HEK293 (cell line): ENCODE data around the gene MMP23B.
A peak's percentile ranks its signal among the peaks of the same experiment; 100 is the strongest.

Experiments
- CTCF ChIA-PET: fragments of 350-600 bp; formaldehyde crosslinking; extraction: SDS; loops from one replicate; lab custom pipeline; 2021; ENCODE audit warnings: antibody characterized with exemption; lab: Yijun Ruan, JAX
- POLR2A ChIA-PET: fragments of 300-600 bp; formaldehyde crosslinking; extraction: SDS; loops from one replicate; lab custom pipeline; 2020; ENCODE audit warnings: antibody characterized with exemption, inconsistent platforms; lab: Yijun Ruan, JAX
- H3K27ac ChIP-seq: fragments of 200-500 bp; sonication (Bioruptor generic); 2 replicates; pipeline ENCODE4 v1.5.1; 2014; ENCODE audit warnings: low read depth, low read length, control low read depth, inconsistent platforms; ENCODE audit errors: extremely low read depth
- H3K36me3 ChIP-seq, 2 experiments: fragments of 200-500 bp in 1 of 2; sonication (Bioruptor generic) in 1 of 2; 1 replicate in 1 of 2; 2 replicates in 1 of 2; pipeline ENCODE4 v1.5.1; 2014 to 2017; ENCODE audit warnings: inconsistent platforms in 2 of 2, low read length in 2 of 2; ENCODE audit not compliant: control insufficient read depth in 2 of 2, insufficient read depth in 1 of 2
- H3K4me1 ChIP-seq: fragments of 200-500 bp; sonication (Bioruptor generic); 2 replicates; pipeline ENCODE4 v1.5.1; 2014; ENCODE audit warnings: mild to moderate bottlenecking, low read length, inconsistent platforms; ENCODE audit not compliant: control insufficient read depth, insufficient read depth
- H3K4me3 ChIP-seq: 2 replicates; pipeline ENCODE4 v1.5.1; 2011; ENCODE audit warnings: low read depth, mild to moderate bottlenecking, control low read depth, low read length, moderate library complexity
- H3K9me3 ChIP-seq: fragments of 200-500 bp; sonication (Bioruptor generic); 2 replicates; pipeline ENCODE4 v1.5.1; 2014; ENCODE audit warnings: low read depth, low read length, inconsistent platforms; ENCODE audit not compliant: control insufficient read depth, insufficient read depth
- GLIS1 ChIP-seq: fragments of 450-650 bp; formaldehyde crosslinking; IDR thresholded peaks from 2 replicates; pipeline ENCODE4 v1.5.1; 2016; ENCODE audit warnings: missing biosample characterization, missing genetic modification characterization
- SP3 ChIP-seq: fragments of 450-650 bp; formaldehyde crosslinking; IDR thresholded peaks from 2 replicates; pipeline ENCODE4 v1.5.1; 2016; ENCODE audit warnings: missing biosample characterization, missing genetic modification characterization
- ZBTB10 ChIP-seq: fragments of 450-650 bp; formaldehyde crosslinking; IDR thresholded peaks from 2 replicates; pipeline ENCODE4 v1.5.1; 2016; ENCODE audit warnings: missing biosample characterization, missing genetic modification characterization
- ZBTB17 ChIP-seq: fragments of 450-650 bp; formaldehyde crosslinking; IDR thresholded peaks from 2 replicates; pipeline ENCODE4 v1.5.1; 2016; ENCODE audit warnings: missing biosample characterization, missing genetic modification characterization
- ZBTB49 ChIP-seq: fragments of 450-650 bp; formaldehyde crosslinking; IDR thresholded peaks from 2 replicates; pipeline ENCODE4 v1.5.1; 2016; ENCODE audit warnings: missing biosample characterization, missing genetic modification characterization, low read depth
- ZFHX2 ChIP-seq: fragments of 450-650 bp; formaldehyde crosslinking; conservative IDR thresholded peaks from 2 replicates; pipeline ENCODE4 v1.5.1; 2016; ENCODE audit warnings: missing biosample characterization, missing genetic modification characterization
- ZNF10 ChIP-seq: fragments of 450-650 bp; formaldehyde crosslinking; IDR thresholded peaks from 2 replicates; pipeline ENCODE4 v1.5.1; 2017; ENCODE audit warnings: missing biosample characterization, missing genetic modification characterization
- ZNF114 ChIP-seq: fragments of 450-650 bp; formaldehyde crosslinking; IDR thresholded peaks from 2 replicates; pipeline ENCODE4 v1.5.0; 2017; ENCODE audit warnings: missing biosample characterization, missing genetic modification characterization
- ZNF121 ChIP-seq: fragments of 450-650 bp; formaldehyde crosslinking; IDR thresholded peaks from 2 replicates; pipeline ENCODE4 v1.5.1; 2016; ENCODE audit warnings: missing biosample characterization, missing genetic modification characterization
- ZNF214 ChIP-seq: fragments of 450-650 bp; formaldehyde crosslinking; IDR thresholded peaks from 2 replicates; pipeline ENCODE4 v1.5.1; 2017; ENCODE audit warnings: missing biosample characterization, mild to moderate bottlenecking, missing genetic modification characterization, borderline replicate concordance
- ZNF23 ChIP-seq: fragments of 450-650 bp; formaldehyde crosslinking; IDR thresholded peaks from 2 replicates; pipeline ENCODE4 v1.5.1; 2016; ENCODE audit warnings: missing biosample characterization, missing genetic modification characterization, borderline replicate concordance
- ZNF311 ChIP-seq: fragments of 450-650 bp; formaldehyde crosslinking; IDR thresholded peaks from 2 replicates; pipeline ENCODE4 v1.5.1; 2017; ENCODE audit warnings: missing biosample characterization, missing genetic modification characterization, borderline replicate concordance
- ZNF350 ChIP-seq: fragments of 450-650 bp; formaldehyde crosslinking; IDR thresholded peaks from 2 replicates; pipeline ENCODE4 v1.5.0; 2017; ENCODE audit warnings: missing biosample characterization, mild to moderate bottlenecking, missing genetic modification characterization
- ZNF416 ChIP-seq: fragments of 450-650 bp; formaldehyde crosslinking; IDR thresholded peaks from 2 replicates; pipeline ENCODE4 v1.5.1; 2016; ENCODE audit warnings: missing biosample characterization, missing genetic modification characterization
- ZNF449 ChIP-seq: fragments of 450-650 bp; formaldehyde crosslinking; IDR thresholded peaks from 2 replicates; pipeline ENCODE4 v1.5.1; 2017; ENCODE audit warnings: missing biosample characterization, mild to moderate bottlenecking, missing genetic modification characterization, moderate library complexity
- ZNF747 ChIP-seq: fragments of 450-650 bp; formaldehyde crosslinking; IDR thresholded peaks from 2 replicates; pipeline ENCODE4 v1.5.1; 2016; ENCODE audit warnings: missing biosample characterization, missing genetic modification characterization
- ZSCAN16 ChIP-seq: fragments of 450-650 bp; formaldehyde crosslinking; IDR thresholded peaks from 2 replicates; pipeline ENCODE4 v1.5.1; 2016; ENCODE audit warnings: missing biosample characterization, missing genetic modification characterization
- ZSCAN4 ChIP-seq: fragments of 450-650 bp; formaldehyde crosslinking; IDR thresholded peaks from 2 replicates; pipeline ENCODE4 v1.5.1; 2017; ENCODE audit warnings: missing biosample characterization, missing genetic modification characterization
- TF ChIP-seq, protein P1 (sequence below): fragments of 450-650 bp; formaldehyde crosslinking; IDR thresholded peaks from 2 replicates; pipeline ENCODE4 v1.5.1; 2016; ENCODE audit warnings: missing biosample characterization, missing genetic modification characterization, borderline replicate concordance
- TF ChIP-seq, protein P2 (sequence below): fragments of 450-650 bp; formaldehyde crosslinking; IDR thresholded peaks from 2 replicates; pipeline ENCODE4 v1.5.1; 2017; ENCODE audit warnings: missing biosample characterization, missing genetic modification characterization

The MMP23B gene

DNA sequence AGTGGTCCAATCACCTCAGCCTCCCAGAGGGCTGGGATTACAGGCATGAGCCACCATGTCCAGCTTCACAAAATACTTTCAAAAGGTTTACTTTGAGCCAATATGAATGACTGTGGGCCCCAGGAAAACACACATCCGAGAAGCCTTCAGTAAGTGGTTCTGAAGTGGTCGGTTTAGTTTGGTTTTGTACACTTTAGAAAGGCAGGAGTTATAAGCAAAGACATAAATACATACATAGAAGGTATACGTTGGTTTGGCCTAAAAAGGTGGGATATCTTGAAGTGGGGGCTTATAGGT is 19.9 kb upstream of the MMP23B start (continued):
- TF ChIP-seq ZBTB49 (tag by site-specific recombination) = no peak
- no peak for TF ChIP-seq SP3 (tag by site-specific recombination)
- TF ChIP-seq ZFHX2 = no peak

GRCh38 chr1:1613509-1614082 is 18.4 kb upstream of the MMP23B start:
- ChIA-PET CTCF (no interaction called here), POLR2A (interaction anchor here (0.6 to 3.5 kb wide), 5 partner anchors 11 to 268 kb away, joined by 3 to 17 read pairs (median 6); no protein-coding TSS in a partner anchor)
- Histone ChIP-seq H3K4me3 (no peak overlapping the region), H3K36me3 (peaks cover 0 to 20% of the 10 kb centered on the region in 2 experiments; a peak in 1 of 3 replicates), H3K27ac (no peak overlapping the region), H3K4me1 (0 out of 2 replicates have a peak, but pooled peaks cover 3% of the 10 kb centered on the region), H3K9me3 (no peaks in the 10 kb centered on the region)
- TF ChIP-seq, protein P1, sequence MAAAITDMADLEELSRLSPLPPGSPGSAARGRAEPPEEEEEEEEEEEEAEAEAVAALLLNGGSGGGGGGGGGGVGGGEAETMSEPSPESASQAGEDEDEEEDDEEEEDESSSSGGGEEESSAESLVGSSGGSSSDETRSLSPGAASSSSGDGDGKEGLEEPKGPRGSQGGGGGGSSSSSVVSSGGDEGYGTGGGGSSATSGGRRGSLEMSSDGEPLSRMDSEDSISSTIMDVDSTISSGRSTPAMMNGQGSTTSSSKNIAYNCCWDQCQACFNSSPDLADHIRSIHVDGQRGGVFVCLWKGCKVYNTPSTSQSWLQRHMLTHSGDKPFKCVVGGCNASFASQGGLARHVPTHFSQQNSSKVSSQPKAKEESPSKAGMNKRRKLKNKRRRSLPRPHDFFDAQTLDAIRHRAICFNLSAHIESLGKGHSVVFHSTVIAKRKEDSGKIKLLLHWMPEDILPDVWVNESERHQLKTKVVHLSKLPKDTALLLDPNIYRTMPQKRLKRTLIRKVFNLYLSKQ (tag by site-specific recombination) = no peak
- TF ChIP-seq ZNF23 (tag by site-specific recombination) (no peak), ZNF311 (tag by site-specific recombination) (no peak), ZSCAN16 (tag by site-specific recombination) (no peak), ZNF121 (tag by site-specific recombination) (0 out of 2 replicates have a peak, but pooled peaks have one; percentile 20)

- ChIA-PET CTCF (interaction anchor here (0.6 to 0.9 kb wide), 3 partner anchors 215 to 591 kb away, joined by 3 to 4 read pairs (median 3); partner anchors contain the start of gene CCNL2), POLR2A (interaction anchor here (0.6 to 3.5 kb wide), 6 partner anchors 12 to 777 kb away, joined by 3 to 17 read pairs (median 5); partner anchors contain the start of genes MORN1 and RER1)
- Histone ChIP-seq H3K4me3 (peak overlapping the region; percentile 100), H3K36me3 (peaks cover 0 to 27% of the 10 kb centered on the region in 2 experiments; a peak in 1 of 3 replicates), H3K9me3 (no peaks in the 10 kb centered on the region), H3K4me1 (0 out of 2 replicates have a peak, but pooled peaks cover 3% of the 10 kb centered on the region), H3K27ac (peak overlapping the region; percentile 40; the same call in 1 of the 2 replicates)
- TF ChIP-seq ZNF114 (tag by site-specific recombination) (no peak), ZSCAN4 (tag by site-specific recombination) (no peak), ZBTB10 (tag by site-specific recombination) (0 out of 2 replicates have a peak, but pooled peaks have one; percentile 20), ZNF416 (no peak), ZNF350 (tag by site-specific recombination) (no peak), ZNF214 (tag by site-specific recombination) (no peak), ZBTB17 (peak; percentile 25), ZNF10 (tag by site-specific recombination) (no peak), ZNF747 (tag by site-specific recombination) (no peak), ZNF449 (tag by site-specific recombination) (no peak), GLIS1 (tag by site-specific recombination) (peak; percentile 54)
- TF ChIP-seq, protein P2, sequence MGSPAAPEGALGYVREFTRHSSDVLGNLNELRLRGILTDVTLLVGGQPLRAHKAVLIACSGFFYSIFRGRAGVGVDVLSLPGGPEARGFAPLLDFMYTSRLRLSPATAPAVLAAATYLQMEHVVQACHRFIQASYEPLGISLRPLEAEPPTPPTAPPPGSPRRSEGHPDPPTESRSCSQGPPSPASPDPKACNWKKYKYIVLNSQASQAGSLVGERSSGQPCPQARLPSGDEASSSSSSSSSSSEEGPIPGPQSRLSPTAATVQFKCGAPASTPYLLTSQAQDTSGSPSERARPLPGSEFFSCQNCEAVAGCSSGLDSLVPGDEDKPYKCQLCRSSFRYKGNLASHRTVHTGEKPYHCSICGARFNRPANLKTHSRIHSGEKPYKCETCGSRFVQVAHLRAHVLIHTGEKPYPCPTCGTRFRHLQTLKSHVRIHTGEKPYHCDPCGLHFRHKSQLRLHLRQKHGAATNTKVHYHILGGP = no peak
Observed at GRCh38 chr1:1614204-1614953, 17.6 kb upstream of the MMP23B start.
